GOT3 (cell line): ENCODE measurements around the gene RAD51B.
"Not testable (repeated sequence)": the region's sequence is repeated elsewhere in the genome, so short reads cannot be mapped to it uniquely, and the experiment has no call there.

ENCODE experiments used
- DNase-seq: peaks from one replicate; lab custom pipeline; 2025; ENCODE audit warnings: mixed read lengths; lab: John Stamatoyannopoulos, UW

Gene RAD51B

GRCh38 chr14:68079941-68080697 lies 260.5 kb downstream of the RAD51B start:
- DNase-seq, result no peak

DNA sequence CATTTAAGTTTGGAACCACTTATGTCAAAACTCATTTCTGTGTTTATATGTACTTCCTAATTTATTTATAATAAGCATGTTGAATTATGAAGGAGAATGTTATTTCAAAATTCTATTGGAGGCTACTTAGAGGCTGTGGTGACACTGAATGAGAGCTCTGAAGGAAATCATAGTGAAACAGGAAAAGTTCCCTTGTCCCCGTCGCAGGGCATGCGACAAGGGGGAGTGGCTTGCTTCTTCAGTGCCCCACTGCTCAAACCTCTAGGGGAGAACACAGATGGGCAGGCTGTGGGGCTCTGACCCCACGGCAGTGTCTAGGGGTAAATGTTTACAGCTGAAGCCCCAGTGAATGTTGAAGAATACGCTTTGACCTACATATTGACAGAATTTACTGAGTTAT lies 261.9 kb downstream of the RAD51B start:
- DNase-seq, result no peak

- no peak for DNase-seq
Measured at GRCh38 chr14:68082698-68083291, 263.2 kb downstream of the RAD51B start.

DNA sequence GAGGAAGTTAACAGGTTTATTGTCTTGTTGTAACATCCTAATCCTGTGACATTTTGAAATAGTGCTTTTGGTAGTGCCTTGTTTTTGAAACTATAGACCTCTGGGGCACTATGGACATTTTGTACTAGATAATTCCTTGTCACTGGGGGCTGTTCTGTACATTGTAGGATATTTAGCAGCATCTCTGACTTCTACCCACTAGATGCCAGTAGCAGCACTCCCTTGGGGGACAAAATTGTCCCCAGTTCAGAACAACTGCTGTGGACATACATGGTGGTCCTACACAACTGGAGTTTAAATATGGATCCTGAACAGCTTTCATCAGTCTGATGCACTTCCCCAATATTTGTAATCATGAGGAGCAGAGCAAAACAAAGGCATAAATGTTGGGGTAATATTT lies 264.7 kb downstream of the RAD51B start:
- DNase-seq, result no peak

DNA sequence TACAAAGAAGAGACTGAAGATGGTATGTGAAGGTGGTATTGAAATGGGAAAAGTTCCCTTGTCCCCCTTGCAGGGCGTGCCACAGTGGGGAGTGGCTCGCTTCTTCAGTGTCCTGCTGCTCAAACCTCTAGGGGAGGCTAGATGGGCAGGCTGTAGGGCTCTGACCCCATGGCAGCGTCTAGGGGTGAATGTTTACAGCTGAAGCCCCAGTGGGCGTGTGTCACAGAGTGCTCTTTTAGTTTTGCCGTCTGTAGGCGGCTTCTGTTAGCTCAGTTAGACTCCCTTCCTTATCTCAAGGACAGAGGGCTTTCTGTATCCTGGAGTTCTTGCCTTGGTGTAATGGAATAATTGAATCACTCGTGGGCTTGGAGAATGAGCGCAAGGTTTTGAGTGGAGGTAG lies 266.2 kb downstream of the RAD51B start:
- DNase-seq, result no peak

GRCh38 chr14:68088451-68088854 lies 268.9 kb downstream of the RAD51B start:
- no peak for DNase-seq

DNA sequence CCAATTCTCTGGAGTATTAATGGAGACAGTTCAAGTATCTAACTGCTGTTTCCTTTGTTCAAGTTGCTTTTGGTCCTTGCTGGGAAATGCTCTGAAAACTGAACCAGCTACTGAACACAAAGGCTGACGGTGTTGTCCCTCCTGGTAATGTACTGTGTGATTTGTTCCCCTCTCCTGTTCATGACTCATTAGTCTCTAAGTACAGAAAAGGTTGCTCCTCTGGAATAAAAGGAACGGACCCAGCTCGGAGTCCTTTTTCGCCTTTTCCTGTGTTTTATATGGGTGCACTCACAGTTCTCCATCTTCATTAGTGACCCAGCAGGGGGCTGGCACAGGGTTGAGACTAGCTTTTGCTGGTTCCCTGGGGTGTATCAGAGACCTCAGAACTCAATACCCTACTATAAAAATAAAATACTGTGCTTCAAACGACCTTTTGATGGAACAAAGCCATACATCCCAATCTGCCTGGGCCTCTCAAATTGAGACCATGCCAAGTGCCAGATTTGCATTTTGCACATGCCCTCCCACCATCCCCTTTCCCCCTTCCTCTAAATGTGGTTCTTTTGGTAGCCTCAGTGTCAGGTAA lies 269.7 kb downstream of the RAD51B start:
- DNase-seq, result no peak

GRCh38 chr14:68094158-68094557 lies 274.6 kb downstream of the RAD51B start:
- DNase-seq, result no peak

DNA sequence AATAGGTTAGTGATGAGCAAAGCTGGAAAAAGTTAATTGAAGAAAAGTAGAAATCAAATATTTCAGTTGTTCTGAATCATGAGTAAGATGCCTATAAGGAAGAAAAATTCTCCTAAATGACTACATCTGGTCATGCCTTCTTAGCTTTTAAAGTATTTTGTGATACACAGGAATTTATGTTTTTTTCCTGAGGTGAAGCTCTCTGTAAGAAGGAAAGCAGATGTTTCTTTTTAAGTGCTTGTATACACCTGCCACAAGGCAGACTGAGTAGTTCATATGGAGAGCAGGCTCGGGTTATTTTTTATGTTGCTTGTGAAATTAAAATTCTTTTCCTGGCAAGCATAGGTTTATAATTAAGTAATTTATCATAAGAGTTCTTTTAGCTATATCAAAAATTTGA lies 275.2 kb downstream of the RAD51B start:
- no peak for DNase-seq

GRCh38 chr14:68097727-68098126 lies 278.1 kb downstream of the RAD51B start:
- no peak for DNase-seq

GRCh38 chr14:68098834-68099233 lies 279.3 kb downstream of the RAD51B start:
- no peak for DNase-seq

- no peak for DNase-seq
Measured at GRCh38 chr14:68099495-68100045, 280.0 kb downstream of the RAD51B start.

GRCh38 chr14:68101715-68102301 lies 282.2 kb downstream of the RAD51B start:
- DNase-seq, result not testable (repeated sequence)

DNA sequence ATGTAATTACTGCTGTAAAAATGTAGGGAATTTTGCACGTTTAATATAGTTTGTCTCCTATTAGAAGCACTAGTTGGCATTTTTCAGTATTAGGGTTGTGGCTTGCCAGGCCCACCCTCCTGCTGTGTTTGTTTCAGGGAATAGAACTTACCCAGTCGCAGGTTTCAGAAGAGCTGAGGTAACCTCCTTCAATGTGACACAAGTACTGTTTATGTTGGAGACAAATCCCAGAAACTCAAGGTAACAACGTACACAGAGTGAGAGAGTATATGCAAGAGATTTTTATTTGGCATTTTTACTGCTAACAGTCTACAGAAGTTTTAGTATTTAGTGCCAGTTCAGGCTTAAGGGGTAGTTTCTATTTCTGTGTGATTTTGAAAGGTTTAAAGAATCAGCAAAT lies 284.3 kb downstream of the RAD51B start:
- no peak for DNase-seq

- no peak for DNase-seq
Measured at GRCh38 chr14:68104518-68104917, 284.9 kb downstream of the RAD51B start.

GRCh38 chr14:68105816-68106215 lies 286.2 kb downstream of the RAD51B start:
- no peak for DNase-seq

GRCh38 chr14:68106456-68106855 lies 286.9 kb downstream of the RAD51B start:
- DNase-seq, result no peak

- no peak for DNase-seq
Measured at GRCh38 chr14:68106905-68107304, 287.3 kb downstream of the RAD51B start.

DNA sequence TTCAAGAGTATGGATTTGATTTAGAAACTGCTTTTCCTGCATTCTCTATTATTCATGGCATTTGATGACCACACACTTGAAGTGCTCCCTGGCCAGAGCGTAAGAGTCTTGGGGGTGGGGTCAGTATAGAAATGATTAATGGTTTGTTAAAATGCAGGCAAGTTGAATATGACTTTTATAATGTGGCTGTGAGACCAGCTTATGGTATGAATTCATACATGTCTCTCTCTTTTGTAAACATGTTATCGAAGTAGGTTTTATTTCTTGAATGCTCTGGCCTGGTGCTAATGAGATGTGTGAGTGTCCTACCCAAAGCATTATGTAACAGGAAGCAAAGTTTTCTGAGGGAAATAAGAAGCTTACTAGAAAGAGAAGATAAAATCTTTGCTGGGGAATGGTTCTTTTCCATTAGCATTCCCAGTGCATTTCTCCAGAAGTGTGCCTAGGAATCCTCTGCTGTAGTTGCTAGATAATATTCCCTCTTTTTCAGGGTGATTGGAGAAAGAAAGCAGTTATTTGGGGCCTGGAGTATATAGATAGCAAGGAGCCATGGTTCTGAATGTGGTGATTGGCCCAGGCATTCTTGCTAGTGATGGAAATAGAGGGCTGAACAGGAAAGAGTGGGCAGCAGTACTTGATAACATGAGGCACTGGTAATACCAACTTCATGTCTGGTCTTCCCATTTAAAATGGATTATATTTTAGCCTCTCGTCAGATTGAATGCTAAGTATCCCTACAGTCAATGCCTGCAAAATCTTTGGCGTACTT lies 289.7 kb downstream of the RAD51B start:
- DNase-seq, result no peak

DNA sequence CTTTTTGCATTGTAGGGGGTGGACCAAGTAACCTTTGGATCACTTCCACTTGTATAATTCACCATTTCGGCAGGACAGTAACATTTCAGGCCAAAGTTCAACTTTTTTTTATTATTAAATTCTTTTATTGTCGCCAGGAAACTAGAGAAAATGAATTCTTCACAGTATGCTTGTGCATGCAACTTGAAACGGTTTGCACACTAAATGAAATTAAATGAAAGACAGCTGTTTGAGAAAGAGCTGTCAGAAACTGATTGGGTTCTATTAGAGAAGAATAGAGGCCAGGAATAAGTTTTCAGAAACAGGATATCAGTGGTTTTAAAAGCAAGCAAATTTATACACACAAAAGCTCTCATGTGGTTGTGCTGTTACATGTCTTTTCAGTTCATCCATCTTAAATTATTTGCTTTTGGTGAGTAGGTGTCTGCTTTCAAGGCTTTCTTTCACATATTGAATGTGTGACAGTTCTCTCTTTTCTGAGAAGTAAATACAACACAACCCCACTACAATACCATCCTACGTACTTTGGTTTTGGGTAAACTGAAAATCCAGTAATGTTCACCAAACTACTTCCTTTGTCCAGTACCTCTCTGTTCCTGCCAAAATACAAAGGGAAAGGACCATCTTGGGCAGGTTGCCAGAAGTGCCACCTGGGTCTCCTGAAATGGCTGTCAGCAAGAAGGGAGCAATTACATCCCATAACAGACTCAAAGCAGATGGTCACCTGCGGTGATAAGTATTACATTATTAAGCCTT lies 291.7 kb downstream of the RAD51B start:
- DNase-seq, result no peak

GRCh38 chr14:68111853-68112270 lies 292.3 kb downstream of the RAD51B start:
- no peak for DNase-seq
